Liver (tissue), 9 donors: Measurements from ENCODE around the gene ARAP3. TPM values are rescaled to one million over a fixed set of nuclear protein-coding genes. Genes with fewer than 3 reads are reported as not detected.

Experiments
- DNase-seq: peaks from one replicate; pipeline ENCODE4 v3.0.0-alpha.2; 2017; ENCODE audit warnings: low spot score
- H3K27ac ChIP-seq, 2 donors: one replicate each; pipeline ENCODE4 v1.7.0; 2013; ENCODE audit warnings: inconsistent platforms in 2 of 2, low read length in 2 of 2, control low read depth in 1 of 2, low read depth in 1 of 2, mild to moderate bottlenecking in 1 of 2
- H3K27me3 ChIP-seq, 4 donors: one replicate each; pipeline versions ENCODE4 v1.6.1 to v1.7.0; 2013; ENCODE audit warnings: low read length in 3 of 4, inconsistent platforms in 1 of 4, mild to moderate bottlenecking in 1 of 4, moderate library complexity in 1 of 4; ENCODE audit not compliant: control insufficient read depth in 4 of 4, insufficient read depth in 4 of 4
- H3K36me3 ChIP-seq, 4 donors: one replicate each; pipeline versions ENCODE4 v1.6.1 to v1.7.0; 2013; ENCODE audit warnings: low read length in 3 of 4, mild to moderate bottlenecking in 3 of 4, low read depth in 1 of 4, moderate library complexity in 1 of 4; ENCODE audit not compliant: control insufficient read depth in 4 of 4, insufficient read depth in 3 of 4
- H3K4me1 ChIP-seq, 4 donors: one replicate each; pipeline versions ENCODE4 v1.6.1 to v1.7.0; 2013; ENCODE audit warnings: low read length in 3 of 4, mild to moderate bottlenecking in 3 of 4, moderate library complexity in 1 of 4; ENCODE audit not compliant: control insufficient read depth in 4 of 4, insufficient read depth in 4 of 4
- H3K4me3 ChIP-seq, 3 donors: one replicate each; pipeline versions ENCODE4 v1.6.1 to v1.7.0; 2013; ENCODE audit warnings: low read length in 3 of 3, control low read depth in 1 of 3, low read depth in 1 of 3, mild to moderate bottlenecking in 1 of 3
- H3K9ac ChIP-seq, 2 donors: one replicate each; pipeline ENCODE4 v1.7.0; 2013; ENCODE audit warnings: low read length in 2 of 2, mild to moderate bottlenecking in 2 of 2, moderate library complexity in 2 of 2, control low read depth in 1 of 2, low read depth in 1 of 2
- H3K9me3 ChIP-seq, 4 donors: one replicate each; pipeline versions ENCODE4 v1.6.1 to v1.7.0; 2013; ENCODE audit warnings: low read length in 3 of 4; ENCODE audit not compliant: control insufficient read depth in 4 of 4
- FOXA2 ChIP-seq: IDR thresholded peaks from 2 replicates; pipeline ENCODE4 v1.6.1; 2016; ENCODE audit warnings: antibody characterized with exemption
- GABPA ChIP-seq, 2 donors: IDR thresholded peaks in 1 of 2; conservative IDR thresholded peaks in 1 of 2; 2 replicates each; pipeline ENCODE4 v1.6.1; 2016; ENCODE audit warnings: antibody characterized with exemption in 2 of 2, mild to moderate bottlenecking in 1 of 2, moderate library complexity in 1 of 2
- HNF4G ChIP-seq: IDR thresholded peaks from 2 replicates; pipeline ENCODE4 v1.6.1; 2016; ENCODE audit warnings: antibody characterized with exemption
- JUND ChIP-seq, 2 donors: IDR thresholded peaks; 2 replicates each; pipeline ENCODE4 v1.6.1; 2016; ENCODE audit warnings: antibody characterized with exemption in 2 of 2
- RAD21 ChIP-seq, 2 donors: IDR thresholded peaks; 2 replicates each; pipeline ENCODE4 v1.6.1; 2016; ENCODE audit warnings: antibody characterized with exemption in 2 of 2, mild to moderate bottlenecking in 2 of 2
- RXRA ChIP-seq, 2 donors: IDR thresholded peaks; 2 replicates each; pipeline ENCODE4 v1.6.1; 2017 to 2018; ENCODE audit warnings: antibody characterized with exemption in 2 of 2, mild to moderate bottlenecking in 1 of 2
- TAF1 ChIP-seq: conservative IDR thresholded peaks from 2 replicates; pipeline ENCODE4 v1.6.1; 2016; ENCODE audit warnings: antibody characterized with exemption, mild to moderate bottlenecking
- YY1 ChIP-seq: IDR thresholded peaks from 2 replicates; pipeline ENCODE4 v1.6.1; 2016; ENCODE audit warnings: antibody characterized with exemption, mild to moderate bottlenecking
- WGBS: extraction: QIAGEN DNeasy Blood & Tissue Kit; methylation state at CpG from one replicate; pipeline ENCODE4 v1.1.7; 2013; 5-methylcytosine and 5-hydroxymethylcytosine counted together
- polyA plus RNA-seq, 2 donors: library from polyadenylated mRNA; stranded (reverse) in 1 of 2; unstranded in 1 of 2; fragments of 200-250 nt in 1 of 2; fragments of >200 nt in 1 of 2; fragmentation: Nextera tagmentation in 1 of 2; extraction: Ambion mirVana in 1 of 2; gene quantifications; one replicate each; pipeline versions ENCODE4 v1.2.1 to v1.2.3, GENCODE V29; 2013 to 2015
- total RNA-seq, 2 donors: library from RNA; depleted of rRNA; stranded (reverse); fragments of >200 nt; gene quantifications; one replicate each; pipeline ENCODE4 v1.2.3, GENCODE V29; 2014
- TF ChIP-seq, protein P1 (sequence below): IDR thresholded peaks from 2 replicates; pipeline ENCODE4 v1.6.1; 2016; ENCODE audit warnings: antibody characterized with exemption
- TF ChIP-seq, protein P2 (sequence below): IDR thresholded peaks from 2 replicates; pipeline ENCODE4 v1.6.1; 2016; ENCODE audit warnings: antibody characterized with exemption, mild to moderate bottlenecking
- TF ChIP-seq, protein P3 (sequence below): IDR thresholded peaks from 2 replicates; pipeline ENCODE4 v1.6.1; 2016; ENCODE audit warnings: antibody characterized with exemption
- donor health status: healthy.
- donor health status: healthy.
- donor health status: healthy.
- donor health status: healthy.
- donor health status: healthy.

ARAP3 gene
- total and polyA plus RNA-seq, 4 donors: 1.6 to 4.7 (median 2.1) TPM

DNA sequence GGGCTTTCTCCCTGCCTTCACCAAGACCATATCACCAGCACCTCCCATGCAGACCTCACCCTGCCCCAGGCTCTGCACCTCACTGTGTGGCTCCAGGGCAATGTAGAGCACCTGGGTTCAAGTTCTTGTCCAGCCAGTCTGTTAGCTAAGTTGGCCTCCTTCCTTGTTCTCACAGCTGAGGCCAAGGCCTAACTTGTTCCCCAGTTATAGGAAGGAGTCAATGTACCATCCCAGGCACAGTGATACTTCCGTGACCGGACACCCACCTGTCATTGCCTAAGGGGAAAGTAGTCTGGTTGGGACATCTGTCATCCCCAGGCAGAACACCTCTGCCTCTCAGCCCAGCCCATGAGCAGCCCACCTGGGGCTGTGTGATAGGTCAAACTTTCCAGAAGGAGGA lies 14.4 kb upstream of the ARAP3 start:
- no peak for DNase-seq
- Histone ChIP-seq H3K9ac (no peak overlapping the region), H3K4me1 (peaks cover 0 to 5% (median 4%) of the 10 kb centered on the region in 4 donors), H3K9me3 (no peaks in the 10 kb centered on the region), H3K27ac (no peak overlapping the region), H3K4me3 (no peak overlapping the region), H3K36me3 (no peaks in the 10 kb centered on the region), H3K27me3 (no peaks in the 10 kb centered on the region)
- TF ChIP-seq YY1 (no peak), TAF1 (no peak), RXRA (IDR thresholded peaks at IDR 0.05) (no peak)
- 94% methylated on average over 2 of the region's 2 CpGs for WGBS

DNA sequence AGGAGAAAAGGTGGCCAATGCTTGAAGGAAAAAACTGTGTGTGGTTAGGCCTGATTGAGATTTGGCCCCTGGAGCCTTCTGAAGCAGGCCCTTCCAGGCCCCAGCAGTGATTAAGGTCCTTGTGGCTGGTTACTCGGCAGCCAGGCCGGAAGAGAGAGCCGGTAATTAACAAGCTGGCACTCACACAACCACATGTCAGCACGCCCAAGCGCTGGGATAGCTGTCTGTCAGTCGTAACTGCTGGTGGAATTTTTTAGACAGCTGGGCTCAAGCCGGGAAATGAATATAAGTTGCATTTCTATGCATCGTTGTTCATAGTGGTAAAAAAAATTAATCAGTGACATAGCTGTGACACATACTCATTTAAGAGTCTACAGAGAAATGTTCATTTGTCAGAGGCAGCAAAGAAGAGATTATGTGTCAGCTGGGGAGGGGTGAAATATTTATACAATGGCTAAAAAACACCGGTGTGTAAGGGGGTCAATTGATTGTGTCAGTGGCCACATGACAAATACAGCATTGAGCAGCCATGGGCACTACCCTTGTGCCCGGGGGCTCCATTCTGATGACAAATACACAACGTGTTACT lies 13.7 kb upstream of the ARAP3 start:
- 78% methylated on average over 11 of the region's 11 CpGs for WGBS
- no peak overlapping the region for H3K9ac ChIP-seq
- H3K4me3 ChIP-seq: no peak overlapping the region
- H3K36me3 ChIP-seq: no peaks in the 10 kb centered on the region
- peaks cover 0 to 5% (median 4%) of the 10 kb centered on the region in 4 donors for H3K4me1 ChIP-seq
- TF ChIP-seq, protein P1, sequence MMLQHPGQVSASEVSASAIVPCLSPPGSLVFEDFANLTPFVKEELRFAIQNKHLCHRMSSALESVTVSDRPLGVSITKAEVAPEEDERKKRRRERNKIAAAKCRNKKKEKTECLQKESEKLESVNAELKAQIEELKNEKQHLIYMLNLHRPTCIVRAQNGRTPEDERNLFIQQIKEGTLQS: no peak
- TF ChIP-seq, protein P2, sequence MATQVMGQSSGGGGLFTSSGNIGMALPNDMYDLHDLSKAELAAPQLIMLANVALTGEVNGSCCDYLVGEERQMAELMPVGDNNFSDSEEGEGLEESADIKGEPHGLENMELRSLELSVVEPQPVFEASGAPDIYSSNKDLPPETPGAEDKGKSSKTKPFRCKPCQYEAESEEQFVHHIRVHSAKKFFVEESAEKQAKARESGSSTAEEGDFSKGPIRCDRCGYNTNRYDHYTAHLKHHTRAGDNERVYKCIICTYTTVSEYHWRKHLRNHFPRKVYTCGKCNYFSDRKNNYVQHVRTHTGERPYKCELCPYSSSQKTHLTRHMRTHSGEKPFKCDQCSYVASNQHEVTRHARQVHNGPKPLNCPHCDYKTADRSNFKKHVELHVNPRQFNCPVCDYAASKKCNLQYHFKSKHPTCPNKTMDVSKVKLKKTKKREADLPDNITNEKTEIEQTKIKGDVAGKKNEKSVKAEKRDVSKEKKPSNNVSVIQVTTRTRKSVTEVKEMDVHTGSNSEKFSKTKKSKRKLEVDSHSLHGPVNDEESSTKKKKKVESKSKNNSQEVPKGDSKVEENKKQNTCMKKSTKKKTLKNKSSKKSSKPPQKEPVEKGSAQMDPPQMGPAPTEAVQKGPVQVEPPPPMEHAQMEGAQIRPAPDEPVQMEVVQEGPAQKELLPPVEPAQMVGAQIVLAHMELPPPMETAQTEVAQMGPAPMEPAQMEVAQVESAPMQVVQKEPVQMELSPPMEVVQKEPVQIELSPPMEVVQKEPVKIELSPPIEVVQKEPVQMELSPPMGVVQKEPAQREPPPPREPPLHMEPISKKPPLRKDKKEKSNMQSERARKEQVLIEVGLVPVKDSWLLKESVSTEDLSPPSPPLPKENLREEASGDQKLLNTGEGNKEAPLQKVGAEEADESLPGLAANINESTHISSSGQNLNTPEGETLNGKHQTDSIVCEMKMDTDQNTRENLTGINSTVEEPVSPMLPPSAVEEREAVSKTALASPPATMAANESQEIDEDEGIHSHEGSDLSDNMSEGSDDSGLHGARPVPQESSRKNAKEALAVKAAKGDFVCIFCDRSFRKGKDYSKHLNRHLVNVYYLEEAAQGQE: no peak
- TF ChIP-seq YY1 (no peak), RAD21 (IDR thresholded peaks at IDR 0.05) (no peak), FOXA2 (no peak)
- no peaks in the 10 kb centered on the region for H3K27me3 ChIP-seq
- DNase-seq: no peak
- H3K9me3 ChIP-seq: no peaks in the 10 kb centered on the region
- no peak overlapping the region for H3K27ac ChIP-seq

DNA sequence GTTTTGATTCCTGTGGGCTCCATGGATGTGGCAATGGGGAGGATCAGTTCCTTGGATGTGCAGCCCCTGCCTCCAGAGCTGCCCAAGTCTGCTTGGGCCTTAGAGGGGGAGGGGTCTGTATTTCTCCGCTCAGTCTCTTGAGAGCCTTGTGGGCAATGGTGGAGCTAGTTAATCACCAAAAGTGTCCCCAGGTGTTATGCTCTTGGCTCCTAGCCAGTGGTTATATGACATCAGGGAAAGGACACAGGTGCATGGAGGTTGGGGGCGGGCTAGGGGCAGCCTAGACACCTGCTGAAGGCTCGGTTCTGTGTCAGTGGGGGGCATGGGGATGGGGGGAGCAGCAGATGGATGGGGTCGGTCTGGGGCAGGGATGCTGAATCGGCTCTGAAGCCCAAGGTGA lies 12.4 kb upstream of the ARAP3 start:
- no peaks in the 10 kb centered on the region for H3K36me3 ChIP-seq

More for the DNA sequence above, 12.4 kb upstream of the ARAP3 start:
- no peak overlapping the region for H3K27ac ChIP-seq
- TF ChIP-seq, protein P3, sequence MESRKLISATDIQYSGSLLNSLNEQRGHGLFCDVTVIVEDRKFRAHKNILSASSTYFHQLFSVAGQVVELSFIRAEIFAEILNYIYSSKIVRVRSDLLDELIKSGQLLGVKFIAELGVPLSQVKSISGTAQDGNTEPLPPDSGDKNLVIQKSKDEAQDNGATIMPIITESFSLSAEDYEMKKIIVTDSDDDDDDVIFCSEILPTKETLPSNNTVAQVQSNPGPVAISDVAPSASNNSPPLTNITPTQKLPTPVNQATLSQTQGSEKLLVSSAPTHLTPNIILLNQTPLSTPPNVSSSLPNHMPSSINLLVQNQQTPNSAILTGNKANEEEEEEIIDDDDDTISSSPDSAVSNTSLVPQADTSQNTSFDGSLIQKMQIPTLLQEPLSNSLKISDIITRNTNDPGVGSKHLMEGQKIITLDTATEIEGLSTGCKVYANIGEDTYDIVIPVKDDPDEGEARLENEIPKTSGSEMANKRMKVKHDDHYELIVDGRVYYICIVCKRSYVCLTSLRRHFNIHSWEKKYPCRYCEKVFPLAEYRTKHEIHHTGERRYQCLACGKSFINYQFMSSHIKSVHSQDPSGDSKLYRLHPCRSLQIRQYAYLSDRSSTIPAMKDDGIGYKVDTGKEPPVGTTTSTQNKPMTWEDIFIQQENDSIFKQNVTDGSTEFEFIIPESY: no peak
- TF ChIP-seq HNF4G: no peak
- TF ChIP-seq TAF1: no peak
- no peak for TF ChIP-seq JUND (IDR thresholded peaks at IDR 0.05)
- no peak for TF ChIP-seq RAD21 (IDR thresholded peaks at IDR 0.05)
- TF ChIP-seq GABPA (IDR thresholded peaks at IDR 0.05 in 1 of 2, conservative IDR thresholded peaks at IDR 0.05 in 1 of 2): no peak
- no peak overlapping the region for H3K4me3 ChIP-seq
- peaks cover 0 to 5% (median 4%) of the 10 kb centered on the region in 4 donors for H3K4me1 ChIP-seq
- no peaks in the 10 kb centered on the region for H3K9me3 ChIP-seq
- no peak for DNase-seq
- 78% methylated on average over 5 of the region's 5 CpGs for WGBS
- H3K27me3 ChIP-seq: no peaks in the 10 kb centered on the region
- H3K9ac ChIP-seq: no peak overlapping the region
